GM12878 (cell line): ENCODE data around the gene NDEL1. TPM values are rescaled to one million over a fixed set of nuclear protein-coding genes. Genes with fewer than 3 reads are reported as not detected.

ENCODE experiments used
- ATAC-seq: fragments of 200-7000 bp; cut with Tn5 transposase; 3 replicates; pipeline ENCODE4 v1.9.1; 2020; ENCODE audit warnings: mild to moderate bottlenecking, moderate library complexity
- BruUV-seq: library from RNA; stranded (reverse); fragments of 400-500 nt; replicated peaks from 2 replicates; lab custom pipeline; 2021; lab: Mats Ljungman, UMichigan
- CTCF ChIA-PET: fragments of 300-600 bp; sonication (Branson Sonifier 250); formaldehyde crosslinking; extraction: SDS; loops from one replicate; lab custom pipeline; 2021; ENCODE audit warnings: inconsistent platforms; lab: Yijun Ruan, JAX
- POLR2A ChIA-PET: fragments of 350-600 bp; formaldehyde crosslinking; extraction: SDS; loops from one replicate; lab custom pipeline; 2021; ENCODE audit warnings: inconsistent platforms; lab: Charles Lee
- RAD21 ChIA-PET: fragments of 300-600 bp; sonication (Branson Sonifier 250); formaldehyde crosslinking; loops from one replicate; lab custom pipeline; 2023; ENCODE audit warnings: antibody characterized with exemption; ENCODE audit not compliant: unreplicated experiment; lab: Charles Lee
- SMC1A ChIA-PET: fragments of 300-600 bp; sonication (Branson Sonifier 250); formaldehyde crosslinking; loops from one replicate; lab custom pipeline; 2023; ENCODE audit not compliant: unreplicated experiment, uncharacterized antibody; lab: Charles Lee
- DNase-seq: peaks from one replicate; pipeline ENCODE4 v3.0.0-alpha.2; 2011; ENCODE audit warnings: low read depth, low spot score
- FAIRE-seq: peaks from 3 replicates; lab custom pipeline; 2011; peaks lifted over from hg19 to GRCh38; lab: Jason Lieb, UNC
- H2AFZ ChIP-seq: 2 replicates; pipeline ENCODE4 v1.6.0; 2011; ENCODE audit warnings: low read depth, low read length, control low read depth; ENCODE audit not compliant: control insufficient read depth
- H3K27ac ChIP-seq: 2 replicates; pipeline ENCODE4 v1.5.1; 2011; ENCODE audit warnings: control low read depth; ENCODE audit not compliant: control insufficient read depth, insufficient read depth
- H3K27me3 ChIP-seq, 2 experiments: replicated peaks in 1 of 2; 2 replicates each; pipeline versions ENCODE4 v1.6.0 to v1.6.1; 2011; ENCODE audit warnings: low read length in 1 of 2; ENCODE audit not compliant: control insufficient read depth in 2 of 2, insufficient read depth in 2 of 2
- H3K36me3 ChIP-seq, 2 experiments: 2 replicates each; pipeline ENCODE4 v1.5.1; 2011; ENCODE audit warnings: low read length in 1 of 2; ENCODE audit not compliant: control insufficient read depth in 2 of 2, insufficient read depth in 2 of 2
- H3K4me1 ChIP-seq: 2 replicates; pipeline ENCODE4 v1.6.1; 2011; ENCODE audit warnings: mild to moderate bottlenecking, low read length, moderate library complexity, mixed read lengths; ENCODE audit not compliant: control insufficient read depth, insufficient read depth
- H3K4me2 ChIP-seq: 2 replicates; pipeline ENCODE4 v1.6.0; 2011; ENCODE audit warnings: control low read depth; ENCODE audit not compliant: control insufficient read depth, insufficient read depth
- H3K4me3 ChIP-seq: fragments of 200-600 bp; sonication (generic); 2 replicates; pipeline ENCODE4 v1.5.1; 2016
- H3K79me2 ChIP-seq: 2 replicates; pipeline ENCODE4 v1.6.0; 2011; ENCODE audit warnings: low read length; ENCODE audit not compliant: control insufficient read depth, insufficient read depth
- H3K9ac ChIP-seq: 2 replicates; pipeline ENCODE4 v1.8.0; 2011; ENCODE audit warnings: low read length, control low read depth, mixed read lengths; ENCODE audit not compliant: control insufficient read depth, insufficient read depth
- H3K9me3 ChIP-seq: replicated peaks from 3 replicates; pipeline ENCODE4 v1.5.1; 2011; ENCODE audit warnings: mild to moderate bottlenecking, low read length; ENCODE audit not compliant: control insufficient read depth, insufficient read depth
- H4K20me1 ChIP-seq: 2 replicates; pipeline ENCODE4 v1.6.0; 2011; ENCODE audit not compliant: control insufficient read depth, insufficient read depth
- BHLHE40 ChIP-seq, 2 experiments: fragments of 450-650 bp in 1 of 2; IDR thresholded peaks; 2 replicates each; pipeline ENCODE4 v1.6.1; 2011 to 2017; ENCODE audit warnings: low read depth in 2 of 2, borderline replicate concordance in 1 of 2, improper control_type of control experiment in 1 of 2, low read length in 1 of 2, mild to moderate bottlenecking in 1 of 2
- CHD4 ChIP-seq: fragments of 200-600 bp; sonication (generic); IDR thresholded peaks from 2 replicates; pipeline ENCODE4 v1.6.1; 2016; ENCODE audit warnings: mild to moderate bottlenecking
- FOXM1 ChIP-seq: IDR thresholded peaks from 2 replicates; pipeline ENCODE4 v1.6.1; 2012; ENCODE audit warnings: low read depth, mild to moderate bottlenecking, inconsistent platforms, low read length, moderate library complexity
- GATAD2B ChIP-seq: fragments of 450-650 bp; conservative IDR thresholded peaks from 2 replicates; pipeline ENCODE4 v1.6.1; 2017; ENCODE audit warnings: low read depth, mild to moderate bottlenecking, moderate library complexity
- NFYB ChIP-seq: IDR thresholded peaks from 2 replicates; pipeline ENCODE4 v1.6.1; 2011; ENCODE audit warnings: low read depth, mild to moderate bottlenecking, low read length, improper control_type of control experiment, moderate library complexity; ENCODE audit not compliant: insufficient read depth
- NRF1 ChIP-seq: conservative IDR thresholded peaks from 2 replicates; pipeline ENCODE4 v1.6.1; 2011; ENCODE audit warnings: mild to moderate bottlenecking, low read depth, low read length, improper control_type of control experiment
- PML ChIP-seq: IDR thresholded peaks from 2 replicates; pipeline ENCODE4 v1.6.1; 2012; ENCODE audit warnings: low read length, inconsistent platforms
- RBBP5 ChIP-seq: fragments of 200-600 bp; sonication (generic); conservative IDR thresholded peaks from 2 replicates; pipeline ENCODE4 v1.6.1; 2016
- RCOR1 ChIP-seq: conservative IDR thresholded peaks from 2 replicates; pipeline ENCODE4 v1.6.1; 2012; ENCODE audit warnings: low read depth, low read length, improper control_type of control experiment
- SIX5 ChIP-seq: IDR thresholded peaks from 2 replicates; pipeline ENCODE4 v1.6.1; 2011; ENCODE audit warnings: mild to moderate bottlenecking, low read depth, low read length, moderate library complexity; ENCODE audit not compliant: severe bottlenecking
- SMC3 ChIP-seq: IDR thresholded peaks from 2 replicates; pipeline ENCODE4 v1.6.1; 2011; ENCODE audit warnings: low read length, improper control_type of control experiment, borderline replicate concordance
- TBL1XR1 ChIP-seq: IDR thresholded peaks from 2 replicates; pipeline ENCODE4 v1.6.1; 2012; ENCODE audit warnings: low read depth, low read length, improper control_type of control experiment
- YBX1 ChIP-seq: fragments of 450-650 bp; IDR thresholded peaks from 2 replicates; pipeline ENCODE4 v1.6.1; 2016; ENCODE audit warnings: antibody characterized with exemption
- ZNF217 ChIP-seq: fragments of 450-650 bp; IDR thresholded peaks from 2 replicates; pipeline ENCODE4 v1.6.1; 2017; ENCODE audit warnings: antibody characterized with exemption, mild to moderate bottlenecking
- WGBS: methylation state at CpG from one replicate; pipeline ENCODE4 v1.1.6; 2016; ENCODE audit warnings: low lambda C conversion rate; ENCODE audit not compliant: insufficient replicate concordance, insufficient coverage; ENCODE audit errors: missing lambda C conversion rate; 5-methylcytosine and 5-hydroxymethylcytosine counted together
- in situ Hi-C: fragments of 300-500 bp; cut with MboI; formaldehyde crosslinking; loops from 9 replicates; pipeline ENCODE4 v1.14.3; 2018; ENCODE audit warnings: mixed read lengths
- intact Hi-C: fragments of 100-400 bp; cut with micrococcal nuclease; formaldehyde crosslinking; loops from one replicate; pipeline ENCODE4 v1.14.2; 2022; ENCODE audit not compliant: unreplicated experiment
- polyA plus RNA-seq, 11 experiments: library from polyadenylated mRNA; depleted of rRNA in 4 of 11; unstranded in 6 of 11; stranded (reverse) in 5 of 11; fragments of >200 nt; fragmentation: Nextera tagmentation in 4 of 11; fragmentation: Illumina TruSeq in 1 of 11; extraction: Ambion mirVana in 4 of 11; extraction: Trizol in 1 of 11; gene quantifications; 1 replicate in 1 of 11; 2 replicates in 10 of 11; pipeline versions ENCODE4 v1.2.1 to v1.2.3, GENCODE V29; 2011 to 2016; ENCODE audit warnings: inconsistent platforms in 2 of 11, missing spikeins in 2 of 11, low read depth in 1 of 11
- total RNA-seq, 4 experiments: library from RNA; depleted of rRNA in 3 of 4; stranded (reverse); fragments of >200 nt in 3 of 4; fragmentation: Illumina TruSeq in 1 of 4; extraction: Trizol in 1 of 4; gene quantifications; 2 replicates each; pipeline versions ENCODE4 v1.2.1 to v1.2.3, GENCODE V29; 2013 to 2021
- TF ChIP-seq, protein P1 (sequence below): fragments of 450-650 bp; IDR thresholded peaks from 2 replicates; pipeline ENCODE4 v1.6.1; 2017; ENCODE audit warnings: mild to moderate bottlenecking, moderate library complexity
- TF ChIP-seq, protein P2 (sequence below): fragments of 450-650 bp; IDR thresholded peaks from 2 replicates; pipeline ENCODE4 v1.6.1; 2016; ENCODE audit warnings: mild to moderate bottlenecking
- TF ChIP-seq, protein P3 (sequence below): fragments of 450-650 bp; IDR thresholded peaks from 2 replicates; pipeline ENCODE4 v1.6.1; 2017; ENCODE audit warnings: low read depth, mild to moderate bottlenecking, moderate library complexity
- TF ChIP-seq, protein P4 (sequence below): fragments of 450-650 bp; IDR thresholded peaks from 2 replicates; pipeline ENCODE4 v1.6.1; 2017; ENCODE audit warnings: mild to moderate bottlenecking

Gene NDEL1
- total and polyA plus RNA-seq, 10 of the 15 experiments (the other 5 are each of a cell fraction or from before 2014, with no cell fraction given): 0.72 to 41.5 (median 29.9) TPM

DNA sequence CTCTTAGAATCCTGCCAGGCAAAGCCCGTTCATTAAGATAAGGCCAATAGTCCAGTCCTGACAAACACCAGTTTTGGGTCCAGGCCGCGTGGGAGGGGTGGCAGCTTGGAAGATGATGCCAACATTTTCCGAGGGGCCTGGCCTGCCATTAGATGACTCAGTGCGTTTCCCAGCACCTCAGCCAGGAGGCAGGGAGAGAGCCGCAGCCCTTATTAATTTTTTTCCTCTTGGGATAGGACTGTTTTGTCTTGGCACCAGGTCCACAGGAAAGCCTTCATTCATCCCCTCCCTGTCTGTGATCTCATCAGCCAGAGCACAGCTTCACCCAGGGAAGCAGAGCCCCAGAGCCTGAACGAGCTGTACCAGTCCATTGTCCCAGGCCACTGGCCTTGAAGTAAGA lies 4.7 kb upstream of the NDEL1 start:
- WGBS: 39% methylated on average over 7 of the region's 7 CpGs
- intact Hi-C loops: no loop called here
- Histone ChIP-seq H3K4me1 (no peaks in the 10 kb centered on the region), H3K4me2 (no peak overlapping the region), H3K79me2 (peaks cover 2% of the 10 kb centered on the region), H3K36me3 (no peaks in the 10 kb centered on the region), H3K4me3 (no peak overlapping the region), H4K20me1 (no peaks in the 10 kb centered on the region), H2AFZ (no peak overlapping the region), H3K27me3 (peaks cover 0 to 2% of the 10 kb centered on the region in 2 experiments; a peak in 2 of 4 replicates), H3K9ac (no peak overlapping the region), H3K27ac (no peak overlapping the region), H3K9me3 (no peaks in the 10 kb centered on the region)
- no peak for FAIRE-seq
- ChIA-PET SMC1A (no interaction called here), RAD21 (no interaction called here), CTCF (no interaction called here), POLR2A (interaction anchor here (1.3 kb wide), 1 partner anchor 11 kb away, joined by 3 read pairs; no protein-coding TSS in a partner anchor)
- ATAC-seq: no peak
- no peak for DNase-seq
- in situ Hi-C loops: no loop called here
- BruUV-seq: no TSS peak
- TF ChIP-seq, protein P1, sequence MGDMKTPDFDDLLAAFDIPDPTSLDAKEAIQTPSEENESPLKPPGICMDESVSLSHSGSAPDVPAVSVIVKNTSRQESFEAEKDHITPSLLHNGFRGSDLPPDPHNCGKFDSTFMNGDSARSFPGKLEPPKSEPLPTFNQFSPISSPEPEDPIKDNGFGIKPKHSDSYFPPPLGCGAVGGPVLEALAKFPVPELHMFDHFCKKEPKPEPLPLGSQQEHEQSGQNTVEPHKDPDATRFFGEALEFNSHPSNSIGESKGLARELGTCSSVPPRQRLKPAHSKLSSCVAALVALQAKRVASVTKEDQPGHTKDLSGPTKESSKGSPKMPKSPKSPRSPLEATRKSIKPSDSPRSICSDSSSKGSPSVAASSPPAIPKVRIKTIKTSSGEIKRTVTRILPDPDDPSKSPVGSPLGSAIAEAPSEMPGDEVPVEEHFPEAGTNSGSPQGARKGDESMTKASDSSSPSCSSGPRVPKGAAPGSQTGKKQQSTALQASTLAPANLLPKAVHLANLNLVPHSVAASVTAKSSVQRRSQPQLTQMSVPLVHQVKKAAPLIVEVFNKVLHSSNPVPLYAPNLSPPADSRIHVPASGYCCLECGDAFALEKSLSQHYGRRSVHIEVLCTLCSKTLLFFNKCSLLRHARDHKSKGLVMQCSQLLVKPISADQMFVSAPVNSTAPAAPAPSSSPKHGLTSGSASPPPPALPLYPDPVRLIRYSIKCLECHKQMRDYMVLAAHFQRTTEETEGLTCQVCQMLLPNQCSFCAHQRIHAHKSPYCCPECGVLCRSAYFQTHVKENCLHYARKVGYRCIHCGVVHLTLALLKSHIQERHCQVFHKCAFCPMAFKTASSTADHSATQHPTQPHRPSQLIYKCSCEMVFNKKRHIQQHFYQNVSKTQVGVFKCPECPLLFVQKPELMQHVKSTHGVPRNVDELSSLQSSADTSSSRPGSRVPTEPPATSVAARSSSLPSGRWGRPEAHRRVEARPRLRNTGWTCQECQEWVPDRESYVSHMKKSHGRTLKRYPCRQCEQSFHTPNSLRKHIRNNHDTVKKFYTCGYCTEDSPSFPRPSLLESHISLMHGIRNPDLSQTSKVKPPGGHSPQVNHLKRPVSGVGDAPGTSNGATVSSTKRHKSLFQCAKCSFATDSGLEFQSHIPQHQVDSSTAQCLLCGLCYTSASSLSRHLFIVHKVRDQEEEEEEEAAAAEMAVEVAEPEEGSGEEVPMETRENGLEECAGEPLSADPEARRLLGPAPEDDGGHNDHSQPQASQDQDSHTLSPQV: no peak
- TF ChIP-seq CHD4 (no peak), NRF1 (no peak), ZNF217 (no peak), GATAD2B (no peak), YBX1 (no peak), RCOR1 (no peak), SIX5 (no peak), RBBP5 (no peak), NFYB (no peak), PML (no peak), TBL1XR1 (no peak), SMC3 (no peak), FOXM1 (no peak), BHLHE40 (IDR thresholded peaks at IDR 0.05; ENCODE audit: borderline replicate concordance in 1 of 2, low read depth in 2 of 2, low read length in 1 of 2) (no peak)
- TF ChIP-seq, protein P2, sequence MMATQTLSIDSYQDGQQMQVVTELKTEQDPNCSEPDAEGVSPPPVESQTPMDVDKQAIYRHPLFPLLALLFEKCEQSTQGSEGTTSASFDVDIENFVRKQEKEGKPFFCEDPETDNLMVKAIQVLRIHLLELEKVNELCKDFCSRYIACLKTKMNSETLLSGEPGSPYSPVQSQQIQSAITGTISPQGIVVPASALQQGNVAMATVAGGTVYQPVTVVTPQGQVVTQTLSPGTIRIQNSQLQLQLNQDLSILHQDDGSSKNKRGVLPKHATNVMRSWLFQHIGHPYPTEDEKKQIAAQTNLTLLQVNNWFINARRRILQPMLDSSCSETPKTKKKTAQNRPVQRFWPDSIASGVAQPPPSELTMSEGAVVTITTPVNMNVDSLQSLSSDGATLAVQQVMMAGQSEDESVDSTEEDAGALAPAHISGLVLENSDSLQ: no peak
- TF ChIP-seq, protein P3, sequence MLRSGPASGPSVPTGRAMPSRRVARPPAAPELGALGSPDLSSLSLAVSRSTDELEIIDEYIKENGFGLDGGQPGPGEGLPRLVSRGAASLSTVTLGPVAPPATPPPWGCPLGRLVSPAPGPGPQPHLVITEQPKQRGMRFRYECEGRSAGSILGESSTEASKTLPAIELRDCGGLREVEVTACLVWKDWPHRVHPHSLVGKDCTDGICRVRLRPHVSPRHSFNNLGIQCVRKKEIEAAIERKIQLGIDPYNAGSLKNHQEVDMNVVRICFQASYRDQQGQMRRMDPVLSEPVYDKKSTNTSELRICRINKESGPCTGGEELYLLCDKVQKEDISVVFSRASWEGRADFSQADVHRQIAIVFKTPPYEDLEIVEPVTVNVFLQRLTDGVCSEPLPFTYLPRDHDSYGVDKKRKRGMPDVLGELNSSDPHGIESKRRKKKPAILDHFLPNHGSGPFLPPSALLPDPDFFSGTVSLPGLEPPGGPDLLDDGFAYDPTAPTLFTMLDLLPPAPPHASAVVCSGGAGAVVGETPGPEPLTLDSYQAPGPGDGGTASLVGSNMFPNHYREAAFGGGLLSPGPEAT: no peak
- TF ChIP-seq, protein P4, sequence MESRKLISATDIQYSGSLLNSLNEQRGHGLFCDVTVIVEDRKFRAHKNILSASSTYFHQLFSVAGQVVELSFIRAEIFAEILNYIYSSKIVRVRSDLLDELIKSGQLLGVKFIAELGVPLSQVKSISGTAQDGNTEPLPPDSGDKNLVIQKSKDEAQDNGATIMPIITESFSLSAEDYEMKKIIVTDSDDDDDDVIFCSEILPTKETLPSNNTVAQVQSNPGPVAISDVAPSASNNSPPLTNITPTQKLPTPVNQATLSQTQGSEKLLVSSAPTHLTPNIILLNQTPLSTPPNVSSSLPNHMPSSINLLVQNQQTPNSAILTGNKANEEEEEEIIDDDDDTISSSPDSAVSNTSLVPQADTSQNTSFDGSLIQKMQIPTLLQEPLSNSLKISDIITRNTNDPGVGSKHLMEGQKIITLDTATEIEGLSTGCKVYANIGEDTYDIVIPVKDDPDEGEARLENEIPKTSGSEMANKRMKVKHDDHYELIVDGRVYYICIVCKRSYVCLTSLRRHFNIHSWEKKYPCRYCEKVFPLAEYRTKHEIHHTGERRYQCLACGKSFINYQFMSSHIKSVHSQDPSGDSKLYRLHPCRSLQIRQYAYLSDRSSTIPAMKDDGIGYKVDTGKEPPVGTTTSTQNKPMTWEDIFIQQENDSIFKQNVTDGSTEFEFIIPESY: no peak
